Uterus (tissue), 4 donors: ENCODE measurements around the gene SPON1. TPM values are rescaled to one million over a fixed set of nuclear protein-coding genes. Genes with fewer than 3 reads are reported as not detected.

Experiments used
- DNase-seq, 2 donors: peaks; one replicate each; pipeline ENCODE4 v3.0.0-alpha.2; 2019 to 2020
- H3K27ac ChIP-seq, 2 donors: fragments of 200-600 bp; sonication (generic); 1 replicate in 1 of 2; 2 replicates in 1 of 2; pipeline ENCODE4 v1.5.1; 2016 to 2018
- H3K27me3 ChIP-seq, 2 donors: fragments of 200-600 bp; sonication (generic); one replicate each; pipeline ENCODE4 v1.5.1; 2018 to 2019; ENCODE audit warnings: control low read depth in 1 of 2
- H3K36me3 ChIP-seq, 2 donors: fragments of 200-600 bp; sonication (generic); one replicate each; pipeline ENCODE4 v1.5.1; 2019; ENCODE audit warnings: control low read depth in 1 of 2
- H3K4me1 ChIP-seq, 2 donors: fragments of 200-600 bp; sonication (generic); one replicate each; pipeline ENCODE4 v1.5.1; 2018 to 2019; ENCODE audit warnings: control low read depth in 1 of 2
- H3K4me3 ChIP-seq, 2 donors: fragments of 200-600 bp; sonication (generic); 1 replicate in 1 of 2; 2 replicates in 1 of 2; pipeline ENCODE4 v1.5.1; 2018 to 2019; ENCODE audit warnings: mild to moderate bottlenecking in 1 of 2
- H3K9me3 ChIP-seq, 2 donors: fragments of 200-600 bp; sonication (generic); one replicate each; pipeline ENCODE4 v1.5.1; 2019; ENCODE audit warnings: control low read depth in 1 of 2
- POLR2A ChIP-seq, 2 donors: fragments of 450-650 bp; IDR thresholded peaks; one replicate each; pipeline ENCODE4 v1.6.1; 2016; ENCODE audit warnings: antibody characterized with exemption in 2 of 2, mild to moderate bottlenecking in 1 of 2, moderate library complexity in 1 of 2
- intact Hi-C: fragments of 100-400 bp; cut with DNase I; formaldehyde crosslinking; loops from one replicate; pipeline ENCODE4 v1.15.1; 2023; ENCODE audit warnings: low total_unique reads
- total RNA-seq, 4 donors: library from RNA; depleted of rRNA in 3 of 4; stranded (reverse); fragments of >200 nt in 3 of 4; gene quantifications; one replicate each; pipeline versions ENCODE4 v1.1.0 to v1.2.4, GENCODE V29; 2014 to 2023
- TF ChIP-seq, protein P1 (sequence below), 4 experiments: fragments of 200-600 bp in 2 of 4; fragments of 450-650 bp in 2 of 4; sonication (generic) in 2 of 4; IDR thresholded peaks; one replicate each; pipeline ENCODE4 v1.5.1; 2016 to 2019; ENCODE audit warnings: antibody characterized with exemption in 4 of 4, mild to moderate bottlenecking in 2 of 4, moderate library complexity in 1 of 4
- donor health status: DM: yes; HTN: yes; CAD: no.

The SPON1 gene
- total RNA-seq, 4 donors from 2014 or later, result 18.8 to 139 (median 28.8) TPM

GRCh38 chr11:13966013-13966412, 3.5 kb downstream of the SPON1 start:
- H3K36me3 ChIP-seq, result no peaks in the 10 kb centered on the region
- intact Hi-C loops, result no loop called here
- peak overlapping the region; percentile 1 to 46 for H3K27ac ChIP-seq
- H3K9me3 ChIP-seq, result no peaks in the 10 kb centered on the region
- no peak for DNase-seq
- peaks cover 0 to 4% of the 10 kb centered on the region in 2 donors for H3K4me1 ChIP-seq
- no peak overlapping the region for H3K4me3 ChIP-seq
- H3K27me3 ChIP-seq, result peaks cover 0 to 5% of the 10 kb centered on the region in 2 donors
- TF ChIP-seq POLR2A (IDR thresholded peaks at IDR 0.05), result no peak
- TF ChIP-seq, protein P1, sequence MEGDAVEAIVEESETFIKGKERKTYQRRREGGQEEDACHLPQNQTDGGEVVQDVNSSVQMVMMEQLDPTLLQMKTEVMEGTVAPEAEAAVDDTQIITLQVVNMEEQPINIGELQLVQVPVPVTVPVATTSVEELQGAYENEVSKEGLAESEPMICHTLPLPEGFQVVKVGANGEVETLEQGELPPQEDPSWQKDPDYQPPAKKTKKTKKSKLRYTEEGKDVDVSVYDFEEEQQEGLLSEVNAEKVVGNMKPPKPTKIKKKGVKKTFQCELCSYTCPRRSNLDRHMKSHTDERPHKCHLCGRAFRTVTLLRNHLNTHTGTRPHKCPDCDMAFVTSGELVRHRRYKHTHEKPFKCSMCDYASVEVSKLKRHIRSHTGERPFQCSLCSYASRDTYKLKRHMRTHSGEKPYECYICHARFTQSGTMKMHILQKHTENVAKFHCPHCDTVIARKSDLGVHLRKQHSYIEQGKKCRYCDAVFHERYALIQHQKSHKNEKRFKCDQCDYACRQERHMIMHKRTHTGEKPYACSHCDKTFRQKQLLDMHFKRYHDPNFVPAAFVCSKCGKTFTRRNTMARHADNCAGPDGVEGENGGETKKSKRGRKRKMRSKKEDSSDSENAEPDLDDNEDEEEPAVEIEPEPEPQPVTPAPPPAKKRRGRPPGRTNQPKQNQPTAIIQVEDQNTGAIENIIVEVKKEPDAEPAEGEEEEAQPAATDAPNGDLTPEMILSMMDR (IDR thresholded peaks at IDR 0.05), result no peak

DNA sequence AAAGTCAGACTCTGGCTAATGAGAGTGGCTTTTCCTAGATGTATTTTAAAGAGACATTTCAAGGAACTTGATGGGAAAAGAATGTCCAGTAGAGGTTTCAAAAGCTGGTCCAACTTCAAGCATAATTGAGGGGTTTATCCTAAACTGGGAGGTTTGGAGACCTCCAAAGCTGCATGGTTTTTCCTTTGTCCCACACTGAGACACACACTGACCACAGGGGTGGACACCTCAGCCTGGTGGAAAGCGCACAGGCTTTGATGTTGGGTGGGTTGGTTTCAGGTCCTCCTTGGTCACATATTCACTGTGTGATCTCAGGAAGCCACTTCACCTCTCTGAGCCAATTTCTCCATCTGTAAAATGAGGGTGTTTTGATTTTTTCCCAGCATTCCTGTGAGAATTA, 4.0 kb downstream of the SPON1 start:
- intact Hi-C loops, result no loop called here
- DNase-seq, result no peak
- Histone ChIP-seq H3K4me3 (no peak overlapping the region), H3K36me3 (no peaks in the 10 kb centered on the region), H3K27me3 (peaks cover 0 to 5% of the 10 kb centered on the region in 2 donors), H3K4me1 (peaks cover 0 to 4% of the 10 kb centered on the region in 2 donors), H3K9me3 (no peaks in the 10 kb centered on the region), H3K27ac (peak overlapping the region; percentile 1 to 46)
- no peak for TF ChIP-seq POLR2A (IDR thresholded peaks at IDR 0.05)

DNA sequence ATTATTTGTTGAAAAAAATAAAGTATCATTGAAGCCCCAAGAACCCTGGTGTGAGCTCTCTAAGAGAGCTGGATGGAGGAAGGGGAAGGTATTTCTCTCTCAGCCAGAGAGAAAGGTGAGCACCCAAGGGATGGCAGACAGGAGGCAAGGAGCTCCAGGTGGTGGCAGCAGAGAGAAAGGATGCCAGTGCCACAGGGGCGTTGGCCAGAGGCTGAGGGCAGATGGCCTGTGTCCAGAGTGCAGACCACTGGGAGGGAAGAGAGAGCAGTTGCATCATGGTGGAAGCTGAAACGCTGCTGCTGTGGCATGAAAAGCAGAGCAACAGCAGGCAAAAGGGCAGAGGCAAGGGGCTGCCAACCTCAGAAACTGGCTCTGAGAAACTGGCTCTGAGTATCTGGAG, 8.5 kb downstream of the SPON1 start:
- Histone ChIP-seq H3K4me3 (no peak overlapping the region), H3K27me3 (no peaks in the 10 kb centered on the region), H3K27ac (peak overlapping the region in 1 of 2 donors; percentile 18), H3K4me1 (peaks cover 0 to 7% of the 10 kb centered on the region in 2 donors), H3K36me3 (no peaks in the 10 kb centered on the region), H3K9me3 (no peaks in the 10 kb centered on the region)
- DNase-seq, result no peak
- TF ChIP-seq POLR2A (IDR thresholded peaks at IDR 0.05), result no peak
- TF ChIP-seq, protein P1 (IDR thresholded peaks at IDR 0.05), result peak in 1 of 4 experiments; percentile 10
- intact Hi-C loops, result no loop called here

- no peak for TF ChIP-seq POLR2A (IDR thresholded peaks at IDR 0.05)
- TF ChIP-seq, protein P1 (IDR thresholded peaks at IDR 0.05), result no peak
- intact Hi-C loops, result no loop called here
- Histone ChIP-seq H3K4me1 (peaks cover 0 to 7% of the 10 kb centered on the region in 2 donors), H3K9me3 (no peaks in the 10 kb centered on the region), H3K27ac (peak overlapping the region in 1 of 2 donors; percentile 27), H3K36me3 (no peaks in the 10 kb centered on the region), H3K4me3 (no peak overlapping the region), H3K27me3 (no peaks in the 10 kb centered on the region)
- peak in 1 of 2 donors; percentile 41 for DNase-seq
Observed at GRCh38 chr11:13972043-13972910, 9.8 kb downstream of the SPON1 start.

- Histone ChIP-seq H3K27me3 (no peaks in the 10 kb centered on the region), H3K4me1 (peaks cover 0 to 7% of the 10 kb centered on the region in 2 donors), H3K4me3 (no peak overlapping the region), H3K36me3 (no peaks in the 10 kb centered on the region), H3K9me3 (no peaks in the 10 kb centered on the region), H3K27ac (peak overlapping the region in 1 of 2 donors; percentile 27)
- TF ChIP-seq POLR2A (IDR thresholded peaks at IDR 0.05), result no peak
- TF ChIP-seq, protein P1 (IDR thresholded peaks at IDR 0.05), result no peak
- no peak for DNase-seq
- intact Hi-C loops, result no loop called here
Observed at GRCh38 chr11:13972944-13973343, 10.4 kb downstream of the SPON1 start.
